Activated T-cell treated with anti-CD3 and anti-CD28 coated beads, Interleukin-2, amount 50 U/mL, for 24 hours (primary cell): ENCODE measurements around the gene INPP5J.
A peak's percentile ranks its signal among the peaks of the same experiment; 100 is the strongest.
"Not testable (repeated sequence)": the region's sequence is repeated elsewhere in the genome, so short reads cannot be mapped to it uniquely, and the experiment has no call there.

Experiments
- DNase-seq: peaks from one replicate; pipeline ENCODE4 v3.0.0-alpha.2; 2020
- H3K27ac Mint-ChIP-seq: 2 replicates; pipeline ENCODE4 v1.8.0; 2020; ENCODE audit warnings: mild to moderate bottlenecking, mixed read lengths
- H3K27me3 Mint-ChIP-seq: 2 replicates; pipeline ENCODE4 v1.8.0; 2020; ENCODE audit warnings: mixed read lengths
- H3K36me3 Mint-ChIP-seq: 2 replicates; pipeline ENCODE4 v1.8.0; 2020; ENCODE audit warnings: low read depth, mixed read lengths
- H3K4me1 Mint-ChIP-seq: 2 replicates; pipeline ENCODE4 v1.8.0; 2020; ENCODE audit warnings: low read depth, mixed read lengths
- H3K4me3 Mint-ChIP-seq: 2 replicates; pipeline ENCODE4 v1.8.0; 2020; ENCODE audit warnings: mild to moderate bottlenecking, moderate library complexity, mixed read lengths
- H3K9me3 Mint-ChIP-seq: 2 replicates; pipeline ENCODE4 v1.8.0; 2020; ENCODE audit warnings: mixed read lengths

The INPP5J gene

GRCh38 chr22:31160328-31160978 lies 37.7 kb downstream of the INPP5J start:
- Mint-ChIP-seq H3K27ac (peak overlapping the region; percentile 99), H3K9me3 (no peaks in the 10 kb centered on the region), H3K36me3 (peaks cover 30% of the 10 kb centered on the region), H3K27me3 (no peaks in the 10 kb centered on the region), H3K4me1 (peaks cover 35% of the 10 kb centered on the region), H3K4me3 (peak overlapping the region; percentile 95)
- DNase-seq: no peak

- H3K9me3 Mint-ChIP-seq: no peaks in the 10 kb centered on the region
- H3K27ac Mint-ChIP-seq: peak overlapping the region; percentile 99
- H3K4me1 Mint-ChIP-seq: peaks cover 38% of the 10 kb centered on the region
- no peak for DNase-seq
- peaks cover 36% of the 10 kb centered on the region for H3K36me3 Mint-ChIP-seq
- H3K27me3 Mint-ChIP-seq: no peaks in the 10 kb centered on the region
- peak overlapping the region; percentile 95 for H3K4me3 Mint-ChIP-seq
These were observed 38.6 kb downstream of the INPP5J start for GRCh38 chr22:31161386-31161785.

GRCh38 chr22:31162015-31162765 lies 39.4 kb downstream of the INPP5J start:
- peak overlapping the region; percentile 51 for H3K4me3 Mint-ChIP-seq

GRCh38 chr22:31170971-31171370 lies 48.2 kb downstream of the INPP5J start:
- no peak for DNase-seq
- no peak overlapping the region for H3K27ac Mint-ChIP-seq
- H3K36me3 Mint-ChIP-seq: peaks cover 53% of the 10 kb centered on the region
- H3K27me3 Mint-ChIP-seq: no peaks in the 10 kb centered on the region
- no peaks in the 10 kb centered on the region for H3K9me3 Mint-ChIP-seq
- peaks cover 48% of the 10 kb centered on the region for H3K4me1 Mint-ChIP-seq
- no peak overlapping the region for H3K4me3 Mint-ChIP-seq

More at GRCh38 chr22:31162015-31162765, 39.4 kb downstream of the INPP5J start:
- DNase-seq: no peak
- Mint-ChIP-seq H3K4me1 (peaks cover 40% of the 10 kb centered on the region), H3K36me3 (peaks cover 41% of the 10 kb centered on the region), H3K27ac (peak overlapping the region; percentile 99), H3K9me3 (no peaks in the 10 kb centered on the region), H3K27me3 (no peaks in the 10 kb centered on the region)

GRCh38 chr22:31171734-31172133 lies 49.0 kb downstream of the INPP5J start:
- Mint-ChIP-seq H3K4me1 (peaks cover 47% of the 10 kb centered on the region), H3K36me3 (peaks cover 53% of the 10 kb centered on the region)
- H3K27ac Mint-ChIP-seq, H3K4me3 Mint-ChIP-seq, DNase-seq, H3K9me3 Mint-ChIP-seq, H3K27me3 Mint-ChIP-seq: not testable (repeated sequence)

GRCh38 chr22:31173386-31174145 lies 50.8 kb downstream of the INPP5J start:
- H3K4me3 Mint-ChIP-seq: peak overlapping the region; percentile 37
- no peaks in the 10 kb centered on the region for H3K9me3 Mint-ChIP-seq
- H3K27me3 Mint-ChIP-seq: no peaks in the 10 kb centered on the region
- peak overlapping the region; percentile 92 for H3K27ac Mint-ChIP-seq
- peaks cover 49% of the 10 kb centered on the region for H3K4me1 Mint-ChIP-seq
- peaks cover 54% of the 10 kb centered on the region for H3K36me3 Mint-ChIP-seq
- peak; percentile 33 for DNase-seq

- Mint-ChIP-seq H3K27me3 (no peaks in the 10 kb centered on the region), H3K27ac (peak overlapping the region; percentile 26)
These were observed 54.2 kb downstream of the INPP5J start for GRCh38 chr22:31176923-31177322.

GRCh38 chr22:31177420-31178162 lies 54.8 kb downstream of the INPP5J start:
- Mint-ChIP-seq H3K36me3 (peaks cover 65% of the 10 kb centered on the region), H3K27me3 (no peaks in the 10 kb centered on the region), H3K4me1 (peaks cover 49% of the 10 kb centered on the region), H3K4me3 (no peak overlapping the region), H3K27ac (peak overlapping the region; percentile 26), H3K9me3 (peaks cover 2% of the 10 kb centered on the region)
- DNase-seq: no peak

More at GRCh38 chr22:31176923-31177322, 54.2 kb downstream of the INPP5J start:
- peaks cover 2% of the 10 kb centered on the region for H3K9me3 Mint-ChIP-seq
- peaks cover 64% of the 10 kb centered on the region for H3K36me3 Mint-ChIP-seq
- no peak overlapping the region for H3K4me3 Mint-ChIP-seq
- no peak for DNase-seq
- peaks cover 52% of the 10 kb centered on the region for H3K4me1 Mint-ChIP-seq

GRCh38 chr22:31178859-31179258 lies 56.1 kb downstream of the INPP5J start:
- no peak overlapping the region for H3K4me3 Mint-ChIP-seq
- H3K4me1 Mint-ChIP-seq: peaks cover 36% of the 10 kb centered on the region
- peaks cover 62% of the 10 kb centered on the region for H3K36me3 Mint-ChIP-seq
- peak overlapping the region; percentile 17 for H3K27ac Mint-ChIP-seq
- H3K9me3 Mint-ChIP-seq: peaks cover 2% of the 10 kb centered on the region
- no peak for DNase-seq
- H3K27me3 Mint-ChIP-seq: no peaks in the 10 kb centered on the region

- no peaks in the 10 kb centered on the region for H3K27me3 Mint-ChIP-seq
- H3K27ac Mint-ChIP-seq: peak overlapping the region; percentile 45
- H3K4me1 Mint-ChIP-seq: peaks cover 31% of the 10 kb centered on the region
- peaks cover 63% of the 10 kb centered on the region for H3K36me3 Mint-ChIP-seq
- no peak for DNase-seq
- no peak overlapping the region for H3K4me3 Mint-ChIP-seq
- H3K9me3 Mint-ChIP-seq: peaks cover 2% of the 10 kb centered on the region
These were observed 56.6 kb downstream of the INPP5J start for GRCh38 chr22:31179345-31179744.

- H3K36me3 Mint-ChIP-seq: peaks cover 62% of the 10 kb centered on the region
- no peak overlapping the region for H3K4me3 Mint-ChIP-seq
- peaks cover 10% of the 10 kb centered on the region for H3K4me1 Mint-ChIP-seq
- no peak for DNase-seq
- H3K9me3 Mint-ChIP-seq: peaks cover 2% of the 10 kb centered on the region
- H3K27me3 Mint-ChIP-seq: no peaks in the 10 kb centered on the region
- H3K27ac Mint-ChIP-seq: no peak overlapping the region
These were observed 61.2 kb downstream of the INPP5J start for GRCh38 chr22:31184015-31184414.
